ENCODE data around the gene RHEX.
"Not testable (repeated sequence)": the region's sequence is repeated elsewhere in the genome, so short reads cannot be mapped to it uniquely, and the experiment has no call there.

RHEX gene

GRCh38 chr1:206052919-206053610, at the start of gene RHEX:
TSS of gene RHEX (plus strand) at chr1:206053173. CDS start at chr1:206097829, 44,656 bp downstream.
- DNase-seq (ENCODE audit: low spot score), result not testable (repeated sequence)

GRCh38 chr1:206003854-206004800, 48.8 kb upstream of the RHEX start:
- no peak for DNase-seq (ENCODE audit: low spot score)

- no peak for DNase-seq (ENCODE audit: low spot score)
Observed at GRCh38 chr1:206004826-206005225, 48.1 kb upstream of the RHEX start.

GRCh38 chr1:206005234-206005633, 47.7 kb upstream of the RHEX start:
- no peak for DNase-seq (ENCODE audit: low spot score)

GRCh38 chr1:206005778-206006180, 47.2 kb upstream of the RHEX start:
- no peak for DNase-seq (ENCODE audit: low spot score)

- no peak for DNase-seq (ENCODE audit: low spot score)
Observed at GRCh38 chr1:206006946-206007345, 46.0 kb upstream of the RHEX start.

- DNase-seq (ENCODE audit: low spot score), result no peak
Observed at GRCh38 chr1:206010060-206010459, 42.9 kb upstream of the RHEX start.

- no peak for DNase-seq (ENCODE audit: low spot score)
Observed at GRCh38 chr1:206011057-206011456, 41.9 kb upstream of the RHEX start.

- peak; percentile 72 for DNase-seq (ENCODE audit: low spot score)
Observed at GRCh38 chr1:206012086-206012859, 40.7 kb upstream of the RHEX start.

- no peak for DNase-seq (ENCODE audit: low spot score)
Observed at GRCh38 chr1:206013026-206013795, 39.8 kb upstream of the RHEX start.

GRCh38 chr1:206014601-206015000, 38.4 kb upstream of the RHEX start:
- no peak for DNase-seq (ENCODE audit: low spot score)

- DNase-seq (ENCODE audit: low spot score), result no peak
Observed at GRCh38 chr1:206015071-206015470, 37.9 kb upstream of the RHEX start.

GRCh38 chr1:206020393-206021007, 32.5 kb upstream of the RHEX start:
- no peak for DNase-seq (ENCODE audit: low spot score)

- DNase-seq (ENCODE audit: low spot score), result no peak
Observed at GRCh38 chr1:206021008-206021625, 31.9 kb upstream of the RHEX start.

GRCh38 chr1:206021626-206022365, 31.2 kb upstream of the RHEX start:
- DNase-seq (ENCODE audit: low spot score), result no peak

- DNase-seq (ENCODE audit: low spot score), result no peak
Observed at GRCh38 chr1:206022766-206023165, 30.2 kb upstream of the RHEX start.

GRCh38 chr1:206023695-206024094, 29.3 kb upstream of the RHEX start, which contains the start of gene CTSE:
TSS of gene CTSE (minus strand) at chr1:206023895. CDS start at chr1:206023791, 104 bp downstream.
- DNase-seq (ENCODE audit: low spot score), result no peak

- DNase-seq (ENCODE audit: low spot score), result no peak
Observed at GRCh38 chr1:206025283-206025820, 27.6 kb upstream of the RHEX start.

- no peak for DNase-seq (ENCODE audit: low spot score)
Observed at GRCh38 chr1:206029484-206029883, 23.5 kb upstream of the RHEX start.

GRCh38 chr1:206030191-206030590, 22.8 kb upstream of the RHEX start:
- DNase-seq (ENCODE audit: low spot score), result no peak
